CD14-positive monocyte (primary cell): ENCODE measurements around the gene CIROP. TPM values are rescaled to one million over a fixed set of nuclear protein-coding genes. Genes with fewer than 3 reads are reported as not detected.

Experiments
- DNase-seq, 3 donors: peaks; one replicate each; pipeline ENCODE4 v3.0.0-alpha.2; 2011 to 2022
- H2AFZ ChIP-seq: 2 replicates; pipeline ENCODE4 v1.6.0; 2012; ENCODE audit warnings: mild to moderate bottlenecking, low read depth, low read length, inconsistent platforms; ENCODE audit not compliant: insufficient read depth, poor library complexity, severe bottlenecking
- H3K27ac ChIP-seq, 2 donors: 1 replicate in 1 of 2; 2 replicates in 1 of 2; pipeline ENCODE4 v1.5.1; 2012 to 2013; ENCODE audit warnings: low read length in 2 of 2, control low read depth in 1 of 2, inconsistent platforms in 1 of 2, low read depth in 1 of 2, mild to moderate bottlenecking in 1 of 2
- H3K27me3 ChIP-seq, 2 donors: one replicate each; pipeline versions ENCODE4 v1.6.0 to v1.6.1; 2011 to 2013; ENCODE audit warnings: low read length in 2 of 2; ENCODE audit not compliant: control insufficient read depth in 2 of 2, insufficient read depth in 2 of 2
- H3K36me3 ChIP-seq, 2 donors: replicated peaks in 1 of 2; 1 replicate in 1 of 2; 2 replicates in 1 of 2; pipeline versions ENCODE4 v1.5.1 to v1.6.1; 2012 to 2013; ENCODE audit warnings: low read length in 2 of 2, control low read depth in 1 of 2, inconsistent platforms in 1 of 2, mild to moderate bottlenecking in 1 of 2; ENCODE audit not compliant: insufficient read depth in 2 of 2, control insufficient read depth in 1 of 2
- H3K4me1 ChIP-seq, 2 donors: 1 replicate in 1 of 2; 2 replicates in 1 of 2; pipeline versions ENCODE4 v1.5.1 to v1.6.1; 2012 to 2013; ENCODE audit warnings: low read length in 2 of 2, control low read depth in 1 of 2, inconsistent platforms in 1 of 2, mild to moderate bottlenecking in 1 of 2, moderate library complexity in 1 of 2; ENCODE audit not compliant: insufficient read depth in 2 of 2, control insufficient read depth in 1 of 2
- H3K4me2 ChIP-seq: replicated peaks from 2 replicates; pipeline ENCODE3; 2012; ENCODE audit warnings: low read length, moderate library complexity, mild to moderate bottlenecking; ENCODE audit not compliant: poor library complexity, severe bottlenecking; ENCODE audit errors: extremely low read depth
- H3K4me3 ChIP-seq, 3 experiments: fragments of 200-600 bp in 1 of 3; sonication (generic) in 1 of 3; replicated peaks in 1 of 3; 1 replicate in 2 of 3; 2 replicates in 1 of 3; pipeline ENCODE4 v1.5.1; 2011 to 2013; ENCODE audit warnings: low read length in 3 of 3, mild to moderate bottlenecking in 3 of 3, control low read depth in 2 of 3, low read depth in 2 of 3, inconsistent platforms in 1 of 3, moderate library complexity in 1 of 3
- H3K79me2 ChIP-seq: 2 replicates; pipeline ENCODE4 v1.6.0; 2012; ENCODE audit warnings: mild to moderate bottlenecking, control low read depth, inconsistent platforms, low read length, moderate library complexity; ENCODE audit not compliant: insufficient read depth
- H3K9ac ChIP-seq: 2 replicates; pipeline ENCODE4 v1.6.0; 2017; ENCODE audit warnings: low read length, mild to moderate bottlenecking; ENCODE audit not compliant: insufficient read depth, poor library complexity, severe bottlenecking
- H3K9me3 ChIP-seq, 2 donors: replicated peaks in 1 of 2; 1 replicate in 1 of 2; 2 replicates in 1 of 2; pipeline versions ENCODE4 v1.5.1 to v1.6.1; 2012 to 2013; ENCODE audit warnings: low read length in 2 of 2, control low read depth in 1 of 2; ENCODE audit not compliant: control insufficient read depth in 1 of 2, insufficient read depth in 1 of 2
- H4K20me1 ChIP-seq: 2 replicates; pipeline ENCODE4 v1.6.0; 2012; ENCODE audit warnings: mild to moderate bottlenecking, low read length, control low read depth, moderate library complexity; ENCODE audit not compliant: insufficient read depth
- H3K27ac Mint-ChIP-seq, 7 donors: one replicate each; pipeline ENCODE4 v1.8.0; 2020; ENCODE audit warnings: mild to moderate bottlenecking in 7 of 7, mixed read lengths in 7 of 7, moderate library complexity in 6 of 7, inconsistent platforms in 2 of 7
- H3K27me3 Mint-ChIP-seq, 3 donors: one replicate each; pipeline ENCODE4 v1.8.0; 2021 to 2022; ENCODE audit warnings: low read depth in 3 of 3, mild to moderate bottlenecking in 3 of 3, mixed read lengths in 3 of 3, moderate library complexity in 3 of 3, inconsistent platforms in 1 of 3
- H3K36me3 Mint-ChIP-seq, 2 donors: one replicate each; pipeline ENCODE4 v1.8.0; 2020; ENCODE audit warnings: mixed read lengths in 2 of 2, inconsistent platforms in 1 of 2, mild to moderate bottlenecking in 1 of 2
- H3K4me1 Mint-ChIP-seq: one replicate; pipeline ENCODE4 v1.8.0; 2020; ENCODE audit warnings: mild to moderate bottlenecking, mixed read lengths
- H3K4me3 Mint-ChIP-seq, 2 donors: one replicate each; pipeline ENCODE4 v1.8.0; 2020; ENCODE audit warnings: mild to moderate bottlenecking in 2 of 2, mixed read lengths in 2 of 2, moderate library complexity in 1 of 2
- H3K9me3 Mint-ChIP-seq, 7 donors: one replicate each; pipeline ENCODE4 v1.8.0; 2020 to 2022; ENCODE audit warnings: mixed read lengths in 7 of 7, mild to moderate bottlenecking in 6 of 7, moderate library complexity in 6 of 7, inconsistent platforms in 2 of 7
- WGBS: methylation state at CpG from one replicate; pipeline ENCODE4 v1.1.5; 2013; ENCODE audit warnings: missing lambda C conversion rate; ENCODE audit not compliant: insufficient coverage; 5-methylcytosine and 5-hydroxymethylcytosine counted together
- intact Hi-C, 2 donors: fragments of 100-400 bp; cut with micrococcal nuclease; formaldehyde crosslinking; loops; one replicate each; pipeline versions ENCODE4 v1.15.0 to v1.15.1; 2023
- polyA plus RNA-seq, 3 donors: library from polyadenylated mRNA; depleted of rRNA in 1 of 3; unstranded in 2 of 3; stranded (reverse) in 1 of 3; fragments of 300-500 nt in 2 of 3; fragments of >200 nt in 1 of 3; fragmentation: Illumina TruSeq in 2 of 3; gene quantifications; 1 replicate in 2 of 3; 2 replicates in 1 of 3; pipeline ENCODE4 v1.2.3, GENCODE V29; 2012 to 2021
- TF ChIP-seq, protein P1 (sequence below): fragments of 200-600 bp; IDR thresholded peaks from one replicate; pipeline ENCODE4 v1.8.0; 2022; ENCODE audit warnings: antibody characterized with exemption, mild to moderate bottlenecking

The CIROP gene
- polyA plus RNA-seq, 3 donors = not detected

DNA sequence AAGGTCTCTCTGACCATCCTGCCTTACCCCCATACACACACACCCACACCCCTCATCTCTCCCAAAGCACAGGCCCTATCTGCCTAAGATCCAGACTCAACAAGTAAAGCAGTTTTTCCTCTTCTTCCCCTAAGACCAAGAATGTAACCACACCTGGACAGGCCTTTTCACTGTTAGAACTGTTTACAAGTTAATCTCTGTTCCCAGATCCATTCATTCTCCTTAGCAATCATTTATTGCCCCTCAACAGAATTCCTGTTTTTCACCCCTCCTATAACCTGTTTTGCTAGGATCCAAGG is 1.9 kb upstream of the CIROP start:
- Mint-ChIP-seq H3K9me3 (no peaks in the 10 kb centered on the region), H3K4me3 (no peak overlapping the region), H3K27me3 (peaks cover 1 to 4% (median 1%) of the 10 kb centered on the region in 3 donors), H3K36me3 (no peaks in the 10 kb centered on the region), H3K27ac (peak overlapping the region in 3 of 7 donors; percentile 2 to 62 (median 21)), H3K4me1 (peaks cover 27% of the 10 kb centered on the region)
- no peaks in the 10 kb centered on the region for H3K79me2 ChIP-seq
- no peak overlapping the region for H3K9ac ChIP-seq
- no peak for DNase-seq
- no peaks in the 10 kb centered on the region for H3K36me3 ChIP-seq
- H4K20me1 ChIP-seq = no peaks in the 10 kb centered on the region
- no peak overlapping the region for H3K4me3 ChIP-seq
- TF ChIP-seq, protein P1, sequence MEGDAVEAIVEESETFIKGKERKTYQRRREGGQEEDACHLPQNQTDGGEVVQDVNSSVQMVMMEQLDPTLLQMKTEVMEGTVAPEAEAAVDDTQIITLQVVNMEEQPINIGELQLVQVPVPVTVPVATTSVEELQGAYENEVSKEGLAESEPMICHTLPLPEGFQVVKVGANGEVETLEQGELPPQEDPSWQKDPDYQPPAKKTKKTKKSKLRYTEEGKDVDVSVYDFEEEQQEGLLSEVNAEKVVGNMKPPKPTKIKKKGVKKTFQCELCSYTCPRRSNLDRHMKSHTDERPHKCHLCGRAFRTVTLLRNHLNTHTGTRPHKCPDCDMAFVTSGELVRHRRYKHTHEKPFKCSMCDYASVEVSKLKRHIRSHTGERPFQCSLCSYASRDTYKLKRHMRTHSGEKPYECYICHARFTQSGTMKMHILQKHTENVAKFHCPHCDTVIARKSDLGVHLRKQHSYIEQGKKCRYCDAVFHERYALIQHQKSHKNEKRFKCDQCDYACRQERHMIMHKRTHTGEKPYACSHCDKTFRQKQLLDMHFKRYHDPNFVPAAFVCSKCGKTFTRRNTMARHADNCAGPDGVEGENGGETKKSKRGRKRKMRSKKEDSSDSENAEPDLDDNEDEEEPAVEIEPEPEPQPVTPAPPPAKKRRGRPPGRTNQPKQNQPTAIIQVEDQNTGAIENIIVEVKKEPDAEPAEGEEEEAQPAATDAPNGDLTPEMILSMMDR = no peak
- H2AFZ ChIP-seq = no peak overlapping the region
- H3K27me3 ChIP-seq = no peaks in the 10 kb centered on the region
- no peak overlapping the region for H3K4me2 ChIP-seq
- intact Hi-C loops = loop anchor here in 1 of 2 donors (5.0 kb wide), 1 partner anchor 39 kb away; no protein-coding TSS in a partner anchor
- H3K9me3 ChIP-seq = no peaks in the 10 kb centered on the region
- peaks cover 12 to 23% of the 10 kb centered on the region in 2 donors for H3K4me1 ChIP-seq
- no peak overlapping the region for H3K27ac ChIP-seq

DNA sequence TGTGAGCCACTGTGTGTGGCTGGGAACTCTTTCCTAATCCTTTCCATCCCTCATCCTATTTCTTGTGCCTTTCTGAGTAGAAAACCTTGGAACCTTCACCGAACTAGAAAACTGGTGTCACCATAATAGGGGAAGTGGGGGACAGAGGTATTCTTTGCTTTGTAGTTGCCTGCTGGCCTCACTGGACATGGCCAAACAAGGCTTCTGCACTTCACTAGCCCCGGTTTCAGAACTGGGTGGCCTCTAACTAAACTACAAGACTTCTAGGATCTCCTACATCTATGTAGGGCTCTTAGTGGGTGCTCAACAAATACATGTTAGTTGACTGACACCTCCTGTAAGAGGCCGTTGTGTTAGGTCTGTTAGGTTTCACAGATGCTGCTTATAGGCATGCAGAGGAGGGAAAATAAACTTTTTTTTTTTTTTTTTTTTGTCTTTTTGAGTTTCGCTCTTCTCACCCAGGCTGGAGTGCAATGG is 597 bp upstream of the CIROP start:
- Histone ChIP-seq H3K27ac (peak overlapping the region in 1 of 2 donors; percentile 41), H3K36me3 (no peaks in the 10 kb centered on the region), H3K9me3 (no peaks in the 10 kb centered on the region), H3K4me1 (peaks cover 12 to 17% of the 10 kb centered on the region in 2 donors), H3K4me3 (no peak overlapping the region), H3K27me3 (no peaks in the 10 kb centered on the region), H3K9ac (no peak overlapping the region), H3K79me2 (no peaks in the 10 kb centered on the region), H2AFZ (no peak overlapping the region), H3K4me2 (peak overlapping the region; percentile 29), H4K20me1 (peaks cover 8% of the 10 kb centered on the region)
- Mint-ChIP-seq H3K4me3 (no peak overlapping the region), H3K27me3 (peaks cover 1 to 4% (median 1%) of the 10 kb centered on the region in 3 donors), H3K4me1 (peaks cover 28% of the 10 kb centered on the region), H3K36me3 (no peaks in the 10 kb centered on the region), H3K27ac (peak overlapping the region in 4 of 7 donors; percentile 30 to 70 (median 54)), H3K9me3 (no peaks in the 10 kb centered on the region)
- TF ChIP-seq, protein P1 = no peak
- no peak for DNase-seq
- intact Hi-C loops = loop anchor here in 1 of 2 donors (5.0 kb wide), 1 partner anchor 38 kb away; no protein-coding TSS in a partner anchor
- 60% methylated on average over 1 of the region's 4 CpGs for WGBS
